HepG2 (cell line): ENCODE data around the gene GPR22. TPM values are rescaled to one million over a fixed set of nuclear protein-coding genes. Genes with fewer than 3 reads are reported as not detected.

Experiments used
- ATAC-seq: fragments of 200-7000 bp; cut with Tn5 transposase; 3 replicates; pipeline ENCODE4 v1.9.1; 2020; ENCODE audit warnings: mild to moderate bottlenecking, moderate library complexity
- BruUV-seq: library from RNA; stranded (reverse); fragments of 400-500 nt; replicated peaks from 2 replicates; lab custom pipeline; 2021; lab: Mats Ljungman, UMichigan
- CTCF ChIA-PET: fragments of 300-600 bp; formaldehyde crosslinking; extraction: SDS; loops from one replicate; lab custom pipeline; 2021; ENCODE audit warnings: low total read pairs, inconsistent platforms, low intra/inter-chr PET ratio; lab: Yijun Ruan, JAX
- POLR2A ChIA-PET: fragments of 350-600 bp; sonication (Branson Sonifier 250); formaldehyde crosslinking; loops from one replicate; lab custom pipeline; 2020; ENCODE audit warnings: antibody characterized with exemption, inconsistent platforms; lab: Yijun Ruan, JAX
- DNase-seq: peaks from one replicate; pipeline ENCODE4 v3.0.0-alpha.2; 2015; ENCODE audit warnings: low spot score
- FAIRE-seq: peaks from 3 replicates; lab custom pipeline; 2011; peaks lifted over from hg19 to GRCh38; lab: Jason Lieb, UNC
- H2AFZ ChIP-seq: one replicate; pipeline ENCODE4 v1.6.1; 2011; ENCODE audit warnings: low read length, inconsistent platforms
- H3K27ac ChIP-seq: fragments of 300-600 bp; 3 replicates; pipeline ENCODE4 v1.8.0; 2011; ENCODE audit warnings: mixed run types, mild to moderate bottlenecking, mixed read lengths, low read length, inconsistent platforms; ENCODE audit not compliant: insufficient read depth; ENCODE audit errors: extremely low read length
- H3K27me3 ChIP-seq, 2 experiments: fragments of 200-600 bp in 1 of 2; 2 replicates in 1 of 2; 3 replicates in 1 of 2; pipeline versions ENCODE4 v1.6.0 to v1.8.0; 2011; ENCODE audit warnings: low read length in 2 of 2, mild to moderate bottlenecking in 2 of 2, moderate library complexity in 2 of 2, inconsistent platforms in 1 of 2; ENCODE audit not compliant: insufficient read depth in 2 of 2, control insufficient read depth in 1 of 2
- H3K36me3 ChIP-seq, 2 experiments: fragments of 200-600 bp in 1 of 2; replicated peaks in 1 of 2; 2 replicates in 1 of 2; 3 replicates in 1 of 2; pipeline versions ENCODE4 v1.5.1 to v1.8.0; 2011; ENCODE audit warnings: low read length in 2 of 2, inconsistent platforms in 1 of 2; ENCODE audit not compliant: insufficient read depth in 2 of 2, control insufficient read depth in 1 of 2
- H3K4me1 ChIP-seq: 2 replicates; pipeline ENCODE4 v1.5.1; 2012; ENCODE audit warnings: low read length, inconsistent platforms; ENCODE audit not compliant: insufficient read depth
- H3K4me2 ChIP-seq: 2 replicates; pipeline ENCODE4 v1.6.0; 2011; ENCODE audit warnings: low read depth, low read length, inconsistent platforms
- H3K4me3 ChIP-seq, 3 experiments: fragments of 200-600 bp in 1 of 3; sonication (generic), shearing (Covaris generic) in 1 of 3; replicated peaks in 1 of 3; 2 replicates each; pipeline ENCODE4 v1.5.1; 2011 to 2016; ENCODE audit warnings: low read length in 3 of 3, inconsistent platforms in 2 of 3, low read depth in 2 of 3, mild to moderate bottlenecking in 2 of 3, control low read depth in 1 of 3, mixed read lengths in 1 of 3; ENCODE audit not compliant: insufficient read depth in 1 of 3
- H3K79me2 ChIP-seq: one replicate; pipeline ENCODE4 v1.6.1; 2011; ENCODE audit warnings: low read length, inconsistent platforms; ENCODE audit not compliant: insufficient read depth
- H3K9ac ChIP-seq: 2 replicates; pipeline ENCODE4 v1.6.0; 2011; ENCODE audit warnings: mild to moderate bottlenecking, low read depth, low read length, inconsistent platforms; ENCODE audit not compliant: insufficient read depth
- H3K9me3 ChIP-seq: 2 replicates; pipeline ENCODE4 v1.5.1; 2012; ENCODE audit warnings: mild to moderate bottlenecking, low read length
- H4K20me1 ChIP-seq: 2 replicates; pipeline ENCODE4 v1.6.0; 2011; ENCODE audit warnings: inconsistent platforms, mild to moderate bottlenecking, low read length, moderate library complexity; ENCODE audit not compliant: insufficient read depth
- CENPX ChIP-seq: sonication (generic); formaldehyde crosslinking; IDR thresholded peaks from 2 replicates; pipeline ENCODE4 v1.9.0; 2021; ENCODE audit warnings: mild to moderate bottlenecking, missing genetic modification reagents, moderate library complexity
- CTCF ChIP-seq: sonication (generic); formaldehyde crosslinking; IDR thresholded peaks from 2 replicates; pipeline ENCODE4 v1.5.0; 2020; ENCODE audit warnings: mild to moderate bottlenecking, missing genetic modification reagents, moderate library complexity
- DPF2 ChIP-seq: sonication (generic); formaldehyde crosslinking; IDR thresholded peaks from 2 replicates; pipeline ENCODE4 v1.4.0; 2020; ENCODE audit warnings: mild to moderate bottlenecking, low read depth, missing genetic modification reagents, borderline replicate concordance
- FUBP1 ChIP-seq: sonication (generic); formaldehyde crosslinking; IDR thresholded peaks from 2 replicates; pipeline ENCODE4 v1.5.1; 2020; ENCODE audit warnings: missing genetic modification reagents, mild to moderate bottlenecking, borderline replicate concordance
- GABPB1 ChIP-seq: IDR thresholded peaks from 2 replicates; pipeline ENCODE4 v1.6.1; 2016; ENCODE audit warnings: mild to moderate bottlenecking, missing genetic modification reagents, moderate library complexity, missing compliant biosample characterization
- GPBP1L1 ChIP-seq: sonication (generic); formaldehyde crosslinking; IDR thresholded peaks from 2 replicates; pipeline ENCODE4 v1.5.0; 2020; ENCODE audit warnings: mild to moderate bottlenecking, missing genetic modification reagents
- HOXA5 ChIP-seq: sonication (generic); formaldehyde crosslinking; IDR thresholded peaks from 2 replicates; pipeline ENCODE4 v1.4.0; 2020; ENCODE audit warnings: missing genetic modification reagents
- MBNL3 ChIP-seq: fragments of 250-450 bp; sonication (Bioruptor Pico); conservative IDR thresholded peaks from 2 replicates; pipeline ENCODE4 v1.8.0; 2022; ENCODE audit warnings: mild to moderate bottlenecking, inconsistent platforms
- POLR2AphosphoS2 ChIP-seq: IDR thresholded peaks from 2 replicates; pipeline ENCODE4 v1.6.1; 2011; ENCODE audit warnings: low read depth, low read length, improper control_type of control experiment
- RNF219 ChIP-seq: sonication (generic); formaldehyde crosslinking; IDR thresholded peaks from 2 replicates; pipeline ENCODE4 v1.5.0; 2020; ENCODE audit warnings: mild to moderate bottlenecking, missing genetic modification reagents
- ZMYM4 ChIP-seq: sonication (generic); formaldehyde crosslinking; IDR thresholded peaks from 2 replicates; pipeline ENCODE4 v1.8.1; 2023; ENCODE audit warnings: mild to moderate bottlenecking, missing genetic modification reagents
- ZNF331 ChIP-seq: sonication (generic); formaldehyde crosslinking; IDR thresholded peaks from 2 replicates; pipeline ENCODE4 v1.4.0; 2020; ENCODE audit warnings: missing genetic modification reagents
- ZNF703 ChIP-seq: sonication (generic); formaldehyde crosslinking; IDR thresholded peaks from 2 replicates; pipeline ENCODE4 v1.5.1; 2020; ENCODE audit warnings: missing genetic modification reagents, mild to moderate bottlenecking, moderate library complexity, borderline replicate concordance
- WGBS: methylation state at CpG from one replicate; pipeline ENCODE4 v1.1.6; 2017; ENCODE audit warnings: low lambda C conversion rate; 5-methylcytosine and 5-hydroxymethylcytosine counted together
- in situ Hi-C: cut with HindIII; loops from 2 replicates; pipeline ENCODE4 v1.10.0; 2017; ENCODE audit warnings: low pct_unique_long_range_greater_than_20kb; ENCODE audit not compliant: extremely low pct_ligation_motif_present
- intact Hi-C: fragments of 100-400 bp; cut with micrococcal nuclease; formaldehyde crosslinking; loops from one replicate; pipeline ENCODE4 v1.10.0; 2022; ENCODE audit not compliant: unreplicated experiment
- polyA plus RNA-seq, 8 experiments: library from polyadenylated mRNA; depleted of rRNA in 3 of 8; stranded (reverse) in 7 of 8; unstranded in 1 of 8; fragments of >200 nt; fragmentation: Illumina TruSeq in 4 of 8; extraction: Trizol in 4 of 8; gene quantifications; 2 replicates each; pipeline versions ENCODE4 v1.2.1 to v1.2.3, GENCODE V29; 2011 to 2016; ENCODE audit warnings: low read depth in 4 of 8, missing spikeins in 1 of 8, mixed read lengths in 1 of 8; ENCODE audit not compliant: insufficient read depth in 1 of 8
- total RNA-seq, 5 experiments: library from RNA; depleted of rRNA; stranded (reverse); fragments of >200 nt; fragmentation: Illumina TruSeq; extraction: Trizol; gene quantifications; 2 replicates each; pipeline ENCODE4 v1.2.3, GENCODE V29; 2016; ENCODE audit warnings: low read depth in 1 of 5
- TF ChIP-seq, protein P1 (sequence below): IDR thresholded peaks from 2 replicates; pipeline ENCODE4 v1.6.1; 2012; ENCODE audit warnings: low read length, improper control_type of control experiment

The GPR22 gene
- total and polyA plus RNA-seq, 2 of the 13 experiments (the other 11 are each of a cell fraction or from before 2014, with no cell fraction given), result not detected

DNA sequence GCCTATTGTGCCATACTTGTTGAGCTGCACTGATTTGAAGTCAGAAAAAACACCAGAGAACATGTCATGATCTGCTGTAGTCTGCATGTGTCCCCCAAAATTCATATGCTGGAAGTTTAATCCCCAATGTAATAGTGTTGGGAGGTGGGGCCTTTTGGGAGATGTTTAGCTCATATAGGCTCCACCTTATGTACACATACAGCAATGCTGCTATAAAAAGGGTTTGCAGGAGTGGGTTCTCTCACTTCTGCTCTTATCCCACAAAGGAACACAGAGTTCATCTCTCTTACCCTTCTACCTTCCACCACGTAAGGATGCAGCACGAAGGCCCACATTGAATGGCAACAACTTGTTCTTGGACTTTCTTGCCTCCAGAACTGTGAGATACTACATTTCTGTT, 23.0 kb downstream of the GPR22 start:
- H3K4me1 ChIP-seq, result 0 out of 2 replicates have a peak, but pooled peaks cover 8% of the 10 kb centered on the region
- WGBS, result 97% methylated on average over 2 of the region's 2 CpGs
- H3K27ac ChIP-seq, result no peak overlapping the region
- DNase-seq (no peak), FAIRE-seq (no peak), ATAC-seq (no peak)
- H3K4me3 ChIP-seq, result no peak overlapping the region
- H3K27me3 ChIP-seq, result no peaks in the 10 kb centered on the region
- H3K9me3 ChIP-seq, result no peaks in the 10 kb centered on the region
- ChIA-PET CTCF (no interaction called here), POLR2A (no interaction called here)
- H4K20me1 ChIP-seq, result no peaks in the 10 kb centered on the region
- intact Hi-C loops (no loop called here), in situ Hi-C loops (no loop called here)
- no peaks in the 10 kb centered on the region; a peak in 1 of 5 replicates for H3K36me3 ChIP-seq
- H3K79me2 ChIP-seq, result peaks cover under 1% of the 10 kb centered on the region
- H3K4me2 ChIP-seq, result no peak overlapping the region
- no peak overlapping the region for H2AFZ ChIP-seq
- BruUV-seq, result no TSS peak
- no peak overlapping the region for H3K9ac ChIP-seq
- TF ChIP-seq CTCF (CRISPR knock-in tag) (no peak), ZMYM4 (CRISPR knock-in tag) (no peak), GABPB1 (CRISPR knock-in tag) (no peak), CENPX (no peak), FUBP1 (CRISPR knock-in tag) (no peak), DPF2 (CRISPR knock-in tag) (no peak), RNF219 (CRISPR knock-in tag) (no peak), POLR2AphosphoS2 (no peak), GPBP1L1 (no peak), ZNF703 (CRISPR knock-in tag) (no peak), MBNL3 (CRISPR knock-in tag) (no peak), ZNF331 (no peak), HOXA5 (CRISPR knock-in tag) (no peak)
- TF ChIP-seq, protein P1, sequence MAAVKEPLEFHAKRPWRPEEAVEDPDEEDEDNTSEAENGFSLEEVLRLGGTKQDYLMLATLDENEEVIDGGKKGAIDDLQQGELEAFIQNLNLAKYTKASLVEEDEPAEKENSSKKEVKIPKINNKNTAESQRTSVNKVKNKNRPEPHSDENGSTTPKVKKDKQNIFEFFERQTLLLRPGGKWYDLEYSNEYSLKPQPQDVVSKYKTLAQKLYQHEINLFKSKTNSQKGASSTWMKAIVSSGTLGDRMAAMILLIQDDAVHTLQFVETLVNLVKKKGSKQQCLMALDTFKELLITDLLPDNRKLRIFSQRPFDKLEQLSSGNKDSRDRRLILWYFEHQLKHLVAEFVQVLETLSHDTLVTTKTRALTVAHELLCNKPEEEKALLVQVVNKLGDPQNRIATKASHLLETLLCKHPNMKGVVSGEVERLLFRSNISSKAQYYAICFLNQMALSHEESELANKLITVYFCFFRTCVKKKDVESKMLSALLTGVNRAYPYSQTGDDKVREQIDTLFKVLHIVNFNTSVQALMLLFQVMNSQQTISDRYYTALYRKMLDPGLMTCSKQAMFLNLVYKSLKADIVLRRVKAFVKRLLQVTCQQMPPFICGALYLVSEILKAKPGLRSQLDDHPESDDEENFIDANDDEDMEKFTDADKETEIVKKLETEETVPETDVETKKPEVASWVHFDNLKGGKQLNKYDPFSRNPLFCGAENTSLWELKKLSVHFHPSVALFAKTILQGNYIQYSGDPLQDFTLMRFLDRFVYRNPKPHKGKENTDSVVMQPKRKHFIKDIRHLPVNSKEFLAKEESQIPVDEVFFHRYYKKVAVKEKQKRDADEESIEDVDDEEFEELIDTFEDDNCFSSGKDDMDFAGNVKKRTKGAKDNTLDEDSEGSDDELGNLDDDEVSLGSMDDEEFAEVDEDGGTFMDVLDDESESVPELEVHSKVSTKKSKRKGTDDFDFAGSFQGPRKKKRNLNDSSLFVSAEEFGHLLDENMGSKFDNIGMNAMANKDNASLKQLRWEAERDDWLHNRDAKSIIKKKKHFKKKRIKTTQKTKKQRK, result no peak
